ENCODE data around the gene MAP1B.

The MAP1B gene

DNA sequence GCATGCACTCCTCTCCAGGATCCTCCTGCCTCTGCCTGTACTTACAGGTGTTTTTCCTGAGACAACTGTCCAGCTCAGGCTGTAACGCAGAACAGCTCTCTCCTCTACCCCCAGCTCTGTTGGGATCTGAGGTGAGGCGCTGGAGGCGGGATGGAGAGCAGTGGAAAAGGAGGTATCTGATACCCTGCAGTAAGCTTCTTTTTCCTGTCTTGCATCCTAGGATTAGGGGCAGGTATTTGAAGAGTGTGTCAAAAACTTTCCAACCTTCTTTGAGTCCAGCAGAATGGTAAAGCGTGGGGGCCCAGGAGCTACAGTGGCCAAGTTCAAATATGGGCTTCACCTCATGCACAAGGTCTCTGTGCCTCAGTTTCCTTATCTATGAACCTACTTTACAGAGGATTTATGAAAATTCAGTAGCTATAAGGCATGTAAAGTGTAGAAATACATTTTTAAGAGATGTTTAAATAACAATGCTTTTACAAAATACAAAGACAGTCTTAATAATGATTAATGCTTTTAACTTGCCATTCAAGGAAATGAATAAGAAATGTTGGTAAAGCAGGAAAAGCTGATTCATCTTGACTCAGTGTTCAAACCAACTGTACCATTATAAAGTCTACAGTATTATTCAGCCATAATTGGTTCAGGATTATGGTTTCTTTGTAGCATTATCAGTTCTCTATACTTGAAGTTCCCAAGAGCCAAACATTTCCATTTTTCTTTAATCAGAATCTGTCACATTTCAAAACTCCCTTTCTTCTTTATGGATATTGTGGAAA is 26.1 kb downstream of the MAP1B start:
- no peak for DNase-seq (ENCODE audit: low read depth)

DNA sequence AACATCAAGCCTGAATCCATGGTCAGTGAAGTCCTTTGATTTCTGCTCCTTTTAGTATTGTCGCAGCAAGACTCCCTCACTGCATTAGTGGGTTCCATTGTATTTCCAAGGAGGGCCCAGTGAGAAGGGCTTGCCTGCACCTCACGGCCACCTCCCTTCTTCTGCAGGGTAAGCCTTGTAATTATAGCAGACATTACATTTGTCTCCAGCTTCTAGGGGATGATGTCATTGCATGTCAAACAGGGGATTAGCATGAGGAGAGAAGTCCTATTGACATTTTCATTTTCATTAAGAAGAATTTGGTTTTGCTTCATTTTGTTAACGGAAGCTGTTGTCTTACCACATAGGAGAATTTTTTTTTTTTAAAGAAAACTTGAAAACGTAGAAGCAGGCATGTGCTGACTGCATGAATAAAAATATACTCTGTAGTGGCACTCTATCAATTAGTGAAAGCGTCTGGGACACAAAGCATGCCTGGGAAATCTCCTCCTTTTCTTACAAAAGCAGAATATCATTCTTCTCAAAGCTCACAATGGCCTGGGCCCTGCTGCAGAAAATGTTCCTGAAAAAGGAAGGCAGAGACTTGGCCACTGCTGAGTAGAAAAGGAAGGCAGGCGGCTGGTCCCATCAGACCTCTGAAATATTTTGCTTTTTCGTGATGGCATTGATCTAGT is 27.1 kb downstream of the MAP1B start:
- no peak for DNase-seq (ENCODE audit: low read depth)

DNA sequence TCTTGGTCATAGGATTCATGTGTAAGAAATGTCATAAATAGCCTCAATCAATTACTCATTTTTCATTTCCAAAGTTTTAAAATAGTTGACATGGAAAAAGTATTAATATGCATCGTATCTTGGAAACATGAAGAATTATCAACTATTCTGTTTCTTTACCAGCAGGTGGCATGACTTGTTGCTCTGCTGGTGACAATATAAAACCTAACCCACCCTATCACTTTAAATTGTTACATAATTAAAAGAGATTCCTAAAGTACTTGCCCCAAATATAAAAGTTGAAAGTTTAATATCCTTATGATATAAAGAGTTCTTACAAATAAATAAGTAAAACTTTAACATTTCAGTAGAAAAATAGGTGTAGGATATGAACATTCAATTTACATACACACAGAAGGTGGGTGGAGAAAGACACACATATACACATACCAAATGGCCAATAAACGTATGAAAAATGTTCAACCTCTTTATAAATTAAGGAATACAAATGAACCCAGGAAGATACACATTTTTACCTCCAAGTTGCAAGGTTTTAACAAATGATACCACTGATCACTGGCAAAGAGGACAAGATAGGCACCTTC is 30.6 kb downstream of the MAP1B start:
- no peak for DNase-seq (ENCODE audit: low read depth)

DNA sequence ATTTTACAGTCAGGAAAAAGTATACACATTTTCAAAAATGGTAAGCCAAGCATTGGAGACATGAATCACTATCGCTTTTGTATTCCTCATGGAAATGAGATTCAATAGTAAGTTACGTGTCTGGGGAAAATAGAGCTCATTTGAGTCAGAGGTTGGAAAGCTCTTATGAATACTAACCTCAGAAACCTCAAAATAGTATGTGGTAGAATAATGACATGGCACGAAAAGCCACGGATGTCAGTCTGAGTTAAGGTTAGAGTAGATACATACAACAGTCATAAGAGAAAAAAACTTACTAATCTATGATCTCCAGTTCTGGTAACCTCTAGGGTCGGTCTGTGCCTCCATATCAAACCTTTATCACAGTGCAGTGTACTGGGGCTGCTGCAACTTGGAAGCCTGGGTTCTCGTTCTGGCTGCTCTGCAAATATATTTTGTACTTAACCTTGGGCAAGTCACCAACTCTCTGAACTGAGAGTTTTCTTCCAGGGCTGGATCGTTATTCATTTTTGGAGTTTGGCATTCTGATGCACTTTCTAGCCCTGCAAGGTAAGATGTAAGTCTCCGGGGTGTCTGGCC is 31.8 kb downstream of the MAP1B start:
- DNase-seq (ENCODE audit: low read depth) = peak; percentile 9

GRCh38 chr5:72140711-72141110 is 33.4 kb downstream of the MAP1B start:
- no peak for DNase-seq (ENCODE audit: low read depth)

- DNase-seq (ENCODE audit: low read depth) = no peak
These were observed 34.4 kb downstream of the MAP1B start for GRCh38 chr5:72141440-72142355.

DNA sequence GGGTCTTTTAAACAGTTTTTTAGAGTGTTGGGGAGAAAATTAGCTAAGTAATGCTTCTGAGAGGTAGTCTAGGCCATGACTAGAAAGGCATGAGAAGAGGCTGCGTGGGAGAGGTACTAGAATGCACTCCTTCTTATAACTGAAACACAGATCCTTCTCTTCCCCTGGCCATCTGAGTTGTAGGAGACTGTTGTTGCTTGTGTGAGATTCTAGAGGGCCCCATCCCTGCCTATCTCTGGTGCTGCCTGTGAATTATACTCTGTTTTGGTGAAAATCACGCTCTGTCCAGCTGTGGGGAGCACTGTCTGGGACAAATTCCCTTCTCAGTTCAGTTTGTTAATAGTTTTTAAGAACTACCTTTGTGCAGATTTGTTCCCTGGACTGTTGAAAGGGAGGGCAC is 37.5 kb downstream of the MAP1B start:
- no peak for DNase-seq (ENCODE audit: low read depth)

- DNase-seq (ENCODE audit: low read depth) = no peak
These were observed 38.1 kb downstream of the MAP1B start for GRCh38 chr5:72145348-72145747.

GRCh38 chr5:72146056-72146455 is 38.8 kb downstream of the MAP1B start:
- no peak for DNase-seq (ENCODE audit: low read depth)

GRCh38 chr5:72147569-72147968 is 40.3 kb downstream of the MAP1B start:
- DNase-seq (ENCODE audit: low read depth) = no peak

GRCh38 chr5:72149742-72150141 is 42.5 kb downstream of the MAP1B start:
- no peak for DNase-seq (ENCODE audit: low read depth)

- DNase-seq (ENCODE audit: low read depth) = no peak
These were observed 43.9 kb downstream of the MAP1B start for GRCh38 chr5:72151169-72151568.

DNA sequence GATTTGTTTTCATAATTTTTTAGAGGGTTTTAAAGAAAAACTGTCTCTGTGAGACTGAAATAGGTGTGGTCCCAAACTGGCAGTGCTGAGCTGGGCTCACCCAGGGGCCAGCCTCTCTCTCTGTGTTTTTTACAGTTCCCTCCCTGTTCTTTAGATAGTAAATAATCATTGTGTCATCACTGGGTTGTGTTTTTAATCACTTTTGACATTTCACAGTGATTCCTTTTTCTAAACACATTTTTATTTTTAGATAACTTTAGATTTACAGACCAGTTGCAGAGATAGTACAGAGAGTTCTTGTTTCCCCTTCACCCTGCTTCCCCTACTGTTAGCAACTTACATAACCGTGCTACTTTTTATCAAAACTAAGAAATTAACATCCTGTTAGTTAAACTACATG is 44.4 kb downstream of the MAP1B start:
- DNase-seq (ENCODE audit: low read depth) = no peak

DNA sequence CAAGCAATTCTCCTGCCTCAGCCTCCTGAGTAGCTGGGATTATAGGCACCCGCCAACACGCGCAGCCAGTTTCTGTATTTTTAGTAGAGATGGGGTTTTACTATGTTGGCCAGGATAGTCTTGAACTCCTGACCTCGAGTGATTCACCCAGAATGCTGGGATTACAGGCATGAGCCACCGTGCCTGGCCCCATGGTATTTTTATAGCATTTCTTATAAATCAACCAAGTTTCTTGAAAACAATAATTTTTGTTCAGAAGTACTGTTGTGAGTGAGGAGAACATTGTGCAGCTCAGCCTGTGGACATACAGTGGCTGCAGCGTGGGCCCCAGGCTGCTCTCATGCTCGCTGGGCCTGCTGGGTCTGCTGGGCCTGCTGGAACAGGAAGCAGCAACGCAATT is 45.3 kb downstream of the MAP1B start:
- DNase-seq (ENCODE audit: low read depth) = no peak

DNA sequence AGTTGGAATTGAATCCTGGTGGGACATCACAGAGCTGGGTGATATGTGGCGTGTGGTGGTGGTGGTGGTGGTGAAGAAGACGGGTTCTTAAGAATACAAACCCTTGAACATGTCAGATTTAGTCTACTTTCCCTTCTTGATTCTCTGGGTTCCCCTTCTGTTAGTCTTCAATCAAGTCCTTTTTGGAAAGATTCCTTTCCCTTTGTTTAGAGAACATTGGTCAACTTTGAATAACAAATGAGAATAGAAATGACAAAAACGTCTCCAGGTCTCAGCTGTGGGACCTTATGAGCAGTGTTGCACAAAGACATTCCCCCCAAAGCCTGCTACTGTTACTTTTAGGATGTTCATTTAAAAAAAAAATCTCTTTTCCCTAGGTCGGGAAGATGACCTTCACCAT is 46.3 kb downstream of the MAP1B start:
- DNase-seq (ENCODE audit: low read depth) = no peak

DNA sequence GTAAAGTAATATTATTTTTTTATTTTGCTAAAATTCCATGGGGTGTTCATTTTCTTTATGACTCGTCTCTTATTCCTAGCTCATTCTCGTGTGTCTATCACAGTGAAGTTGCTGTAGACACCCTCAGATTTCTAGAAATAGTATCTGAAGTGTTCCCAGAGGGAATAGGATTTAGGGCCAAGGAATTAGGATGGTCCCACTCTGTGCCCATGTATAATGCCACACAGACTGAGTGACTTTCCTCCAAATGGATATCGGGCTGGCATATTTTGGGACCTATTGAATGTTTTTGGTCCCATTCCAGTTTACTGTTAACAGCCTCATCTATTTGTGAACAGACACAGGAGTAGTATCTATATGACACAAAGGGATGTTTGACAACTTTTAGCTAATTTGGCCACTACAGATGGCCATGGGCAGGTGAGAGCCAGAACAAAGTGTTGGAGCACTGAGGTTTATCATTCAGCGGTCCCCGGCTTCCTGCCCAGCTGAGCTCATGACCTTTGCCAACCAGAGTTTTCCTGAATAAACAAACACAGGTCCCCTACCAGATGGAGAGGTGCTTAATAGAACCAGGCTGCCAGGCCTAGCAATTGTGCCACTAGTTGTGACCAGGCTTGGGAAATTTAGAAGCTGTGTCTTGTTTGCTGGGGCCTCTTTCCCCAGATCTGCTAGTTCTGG is 46.9 kb downstream of the MAP1B start:
- DNase-seq (ENCODE audit: low read depth) = no peak

- no peak for DNase-seq (ENCODE audit: low read depth)
These were observed 49.8 kb downstream of the MAP1B start for GRCh38 chr5:72156946-72157624.

DNA sequence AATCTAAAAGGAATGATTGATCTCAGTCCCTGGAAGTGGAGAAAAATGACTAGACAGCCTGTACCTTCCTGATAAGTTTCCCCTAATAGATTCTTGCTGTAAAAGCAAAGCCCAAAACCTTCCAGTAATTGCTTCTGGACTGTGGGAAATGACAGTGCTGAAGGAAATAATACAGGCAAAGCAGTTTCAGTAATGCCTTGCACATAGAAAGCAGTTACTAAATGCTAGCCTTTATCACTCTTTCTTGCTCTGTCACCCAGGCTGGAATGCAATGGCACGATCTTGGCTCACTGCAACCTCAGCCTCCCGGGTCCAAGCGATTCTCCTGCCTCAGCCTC is 50.3 kb downstream of the MAP1B start:
- DNase-seq (ENCODE audit: low read depth) = no peak

DNA sequence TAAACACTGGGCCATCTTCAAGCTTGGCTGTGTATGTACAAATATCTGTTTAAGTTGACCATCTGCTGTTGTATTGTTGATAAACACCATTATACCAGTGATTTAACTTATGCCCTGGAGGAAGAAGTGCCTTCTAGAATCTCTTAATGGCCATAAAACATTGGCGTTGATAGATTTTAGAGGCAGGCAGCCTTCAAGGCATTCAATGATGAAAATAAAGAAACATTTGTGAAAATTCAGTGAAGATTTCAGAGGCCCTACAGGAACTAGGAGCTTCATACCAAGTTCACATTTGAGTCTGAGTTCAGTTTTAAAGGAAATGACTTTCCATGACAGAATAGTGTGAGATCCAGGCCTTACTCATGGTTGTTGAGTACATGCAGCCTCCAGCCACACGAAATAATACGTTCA is 52.2 kb downstream of the MAP1B start:
- no peak for DNase-seq (ENCODE audit: low read depth)

DNA sequence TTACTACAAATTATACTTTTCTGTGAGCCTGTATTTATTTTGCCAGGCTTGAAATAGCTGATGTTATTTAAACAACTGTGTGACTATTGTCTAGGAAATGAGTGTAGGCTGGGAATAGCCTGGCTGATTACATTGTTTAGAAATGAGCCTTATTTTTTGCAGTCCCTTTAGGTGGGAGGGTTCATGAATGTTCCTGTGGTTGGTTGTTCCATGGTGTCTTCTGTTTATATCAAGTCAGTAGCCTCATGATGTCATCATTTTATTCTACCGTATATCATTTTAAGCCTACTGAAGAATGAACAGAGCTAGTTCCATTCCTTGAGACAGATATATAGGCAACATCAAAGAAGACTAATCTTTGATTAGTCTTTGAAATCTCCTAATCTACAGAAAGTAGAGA is 53.1 kb downstream of the MAP1B start:
- DNase-seq (ENCODE audit: low read depth) = no peak

GRCh38 chr5:72160959-72161358 is 53.7 kb downstream of the MAP1B start:
- no peak for DNase-seq (ENCODE audit: low read depth)
